Neuronal stem cell (in vitro differentiated cells): ENCODE data around the gene ELMOD1.

Experiments used
- DNase-seq: peaks from one replicate; pipeline ENCODE4 v3.0.0-alpha.2; 2013; ENCODE audit warnings: low spot score
- H2AFZ ChIP-seq: one replicate; pipeline ENCODE4 v1.6.1; 2013; ENCODE audit warnings: mild to moderate bottlenecking, low read length, inconsistent platforms
- H2AK5ac ChIP-seq: 2 replicates; pipeline ENCODE4 v1.6.1; 2013; ENCODE audit warnings: low read depth, mild to moderate bottlenecking, inconsistent platforms, low read length, moderate library complexity, mixed read lengths
- H2BK120ac ChIP-seq: 2 replicates; pipeline ENCODE4 v1.6.1; 2013; ENCODE audit warnings: low read depth, mild to moderate bottlenecking, inconsistent platforms, low read length, moderate library complexity, mixed read lengths
- H2BK12ac ChIP-seq: one replicate; pipeline ENCODE4 v1.6.1; 2013; ENCODE audit warnings: low read length, inconsistent platforms
- H2BK15ac ChIP-seq: 2 replicates; pipeline ENCODE4 v1.6.1; 2013; ENCODE audit warnings: mild to moderate bottlenecking, low read length, inconsistent platforms, mixed read lengths
- H2BK5ac ChIP-seq: one replicate; pipeline ENCODE4 v1.6.1; 2013; ENCODE audit warnings: inconsistent platforms, mild to moderate bottlenecking, low read length, moderate library complexity
- H3K14ac ChIP-seq: one replicate; pipeline ENCODE4 v1.6.1; 2013; ENCODE audit warnings: low read length, inconsistent platforms
- H3K18ac ChIP-seq: 2 replicates; pipeline ENCODE4 v1.6.1; 2013; ENCODE audit warnings: low read length, inconsistent platforms
- H3K23ac ChIP-seq: 2 replicates; pipeline ENCODE4 v1.6.1; 2013; ENCODE audit warnings: low read depth, mild to moderate bottlenecking, mixed read lengths, low read length, inconsistent platforms; ENCODE audit not compliant: poor library complexity
- H3K27ac ChIP-seq: replicated peaks from 3 replicates; pipeline ENCODE4 v1.5.1; 2013; ENCODE audit warnings: low read length, inconsistent platforms
- H3K27me3 ChIP-seq, 3 experiments: 2 replicates each; pipeline ENCODE4 v1.6.1; 2013; ENCODE audit warnings: low read length in 3 of 3, mild to moderate bottlenecking in 2 of 3, inconsistent platforms in 1 of 3, low read depth in 1 of 3, mixed read lengths in 1 of 3, moderate library complexity in 1 of 3; ENCODE audit not compliant: control insufficient read depth in 3 of 3, insufficient read depth in 3 of 3
- H3K36me3 ChIP-seq, 2 donors: replicated peaks in 1 of 2; 2 replicates each; pipeline ENCODE4 v1.6.1; 2013; ENCODE audit warnings: low read length in 2 of 2; ENCODE audit not compliant: control insufficient read depth in 2 of 2, insufficient read depth in 2 of 2
- H3K4ac ChIP-seq: 2 replicates; pipeline ENCODE4 v1.6.1; 2013; ENCODE audit warnings: inconsistent platforms, mild to moderate bottlenecking, low read length, moderate library complexity
- H3K4me1 ChIP-seq, 2 donors: 1 replicate in 1 of 2; 2 replicates in 1 of 2; pipeline ENCODE4 v1.6.1; 2013; ENCODE audit warnings: low read length in 2 of 2, low read depth in 1 of 2; ENCODE audit not compliant: control insufficient read depth in 2 of 2, insufficient read depth in 1 of 2
- H3K4me2 ChIP-seq: one replicate; pipeline ENCODE4 v1.6.1; 2013; ENCODE audit warnings: mild to moderate bottlenecking, low read length, inconsistent platforms; ENCODE audit not compliant: insufficient read depth, poor library complexity, severe bottlenecking
- H3K4me3 ChIP-seq, 2 donors: 2 replicates each; pipeline ENCODE4 v1.5.1; 2013; ENCODE audit warnings: low read length in 2 of 2, mild to moderate bottlenecking in 2 of 2, inconsistent platforms in 1 of 2, moderate library complexity in 1 of 2
- H3K79me1 ChIP-seq: one replicate; pipeline ENCODE4 v1.6.1; 2013; ENCODE audit warnings: low read depth, mild to moderate bottlenecking, inconsistent platforms, low read length, moderate library complexity
- H3K9ac ChIP-seq: one replicate; pipeline ENCODE4 v1.6.1; 2013; ENCODE audit warnings: mild to moderate bottlenecking, low read depth, low read length, inconsistent platforms; ENCODE audit not compliant: poor library complexity
- H3K9me3 ChIP-seq, 2 donors: replicated peaks in 1 of 2; 2 replicates each; pipeline versions ENCODE3 to v1.6.1; 2013; ENCODE audit warnings: low read length in 2 of 2, mild to moderate bottlenecking in 2 of 2, inconsistent platforms in 1 of 2, low read depth in 1 of 2, mixed read lengths in 1 of 2, moderate library complexity in 1 of 2; ENCODE audit not compliant: control insufficient read depth in 2 of 2, insufficient read depth in 1 of 2
- H4K8ac ChIP-seq: one replicate; pipeline ENCODE4 v1.6.1; 2013; ENCODE audit warnings: low read depth, mild to moderate bottlenecking, inconsistent platforms, low read length, moderate library complexity
- H4K91ac ChIP-seq: one replicate; pipeline ENCODE4 v1.6.1; 2013; ENCODE audit warnings: low read length, low read depth, mild to moderate bottlenecking, inconsistent platforms; ENCODE audit not compliant: poor library complexity
- WGBS, 2 donors: extraction: QIAGEN DNeasy Blood & Tissue Kit; methylation state at CpG; one replicate each; pipeline ENCODE4 v1.1.7; 2013; ENCODE audit warnings: missing lambda C conversion rate in 2 of 2, mixed read lengths in 1 of 2; ENCODE audit not compliant: insufficient read length in 2 of 2, insufficient replicate concordance in 1 of 2; ENCODE audit errors: extremely low coverage in 2 of 2; 5-methylcytosine and 5-hydroxymethylcytosine counted together

The ELMOD1 gene

GRCh38 chr11:107583629-107584195, 7.2 kb upstream of the ELMOD1 start:
- Histone ChIP-seq H3K4ac (no peak overlapping the region), H3K9ac (no peak overlapping the region), H2BK15ac (no peak overlapping the region), H4K91ac (no peak overlapping the region), H3K27ac (no peak overlapping the region), H3K4me3 (no peak overlapping the region), H2BK5ac (no peak overlapping the region), H3K18ac (no peak overlapping the region), H3K4me1 (peaks cover 0 to 3% of the 10 kb centered on the region in 2 donors), H3K79me1 (no peaks in the 10 kb centered on the region), H3K36me3 (no peaks in the 10 kb centered on the region), H3K9me3 (peaks cover 0 to 4% of the 10 kb centered on the region in 2 donors), H3K14ac (no peak overlapping the region), H2BK12ac (no peak overlapping the region), H2AK5ac (no peak overlapping the region), H4K8ac (no peak overlapping the region), H3K23ac (no peak overlapping the region), H3K4me2 (no peak overlapping the region), H2BK120ac (no peak overlapping the region), H3K27me3 (peaks cover 0 to 57% (median 0%) of the 10 kb centered on the region in 3 experiments), H2AFZ (no peak overlapping the region)
- DNase-seq = no peak
- WGBS, 2 donors = no CpG with 5 or more reads among the region's 3 CpGs

GRCh38 chr11:107587306-107587979, 3.5 kb upstream of the ELMOD1 start:
- Histone ChIP-seq H3K4me3 (no peak overlapping the region), H4K91ac (no peak overlapping the region), H3K79me1 (no peaks in the 10 kb centered on the region), H3K4ac (no peak overlapping the region), H3K23ac (no peak overlapping the region), H3K27me3 (peaks cover 9 to 81% (median 29%) of the 10 kb centered on the region in 3 experiments), H3K4me1 (peaks cover 6 to 12% of the 10 kb centered on the region in 2 donors), H2BK15ac (no peak overlapping the region), H3K9me3 (peaks cover 2 to 7% of the 10 kb centered on the region in 2 donors), H3K14ac (no peak overlapping the region), H2BK12ac (no peak overlapping the region), H4K8ac (no peak overlapping the region), H2AFZ (no peak overlapping the region), H3K27ac (no peak overlapping the region), H3K18ac (no peak overlapping the region), H2BK120ac (no peak overlapping the region), H2BK5ac (no peak overlapping the region), H3K36me3 (no peaks in the 10 kb centered on the region), H3K4me2 (no peak overlapping the region), H2AK5ac (no peak overlapping the region), H3K9ac (no peak overlapping the region)
- no peak for DNase-seq
- no CpG with 5 or more reads among the region's 5 CpGs for WGBS, 2 donors

- Histone ChIP-seq H3K4me3 (peak overlapping the region; percentile 87 to 89), H3K27me3 (peaks cover 14 to 63% (median 47%) of the 10 kb centered on the region in 3 experiments), H2BK5ac (no peak overlapping the region), H2BK15ac (no peak overlapping the region), H3K27ac (no peak overlapping the region), H3K18ac (no peak overlapping the region), H3K4ac (no peak overlapping the region), H2AFZ (peak overlapping the region; percentile 96), H3K36me3 (no peaks in the 10 kb centered on the region), H2BK120ac (no peak overlapping the region), H3K4me1 (peaks cover 8 to 17% of the 10 kb centered on the region in 2 donors), H3K14ac (peak overlapping the region; percentile 64), H2AK5ac (no peak overlapping the region), H3K79me1 (no peaks in the 10 kb centered on the region), H3K9me3 (peaks cover 2 to 7% of the 10 kb centered on the region in 2 donors), H3K23ac (peak overlapping the region; percentile 67), H2BK12ac (no peak overlapping the region), H3K9ac (peak overlapping the region; percentile 46), H4K91ac (no peak overlapping the region), H4K8ac (no peak overlapping the region), H3K4me2 (peak overlapping the region; percentile 91)
- no CpG with 5 or more reads among the region's 49 CpGs for WGBS, 2 donors
- peak; percentile 29 for DNase-seq
These were observed 657 bp downstream of the ELMOD1 start for GRCh38 chr11:107591378-107592230.

GRCh38 chr11:107592231-107592590, 1.3 kb downstream of the ELMOD1 start:
- Histone ChIP-seq H3K14ac (no peak overlapping the region), H3K27ac (no peak overlapping the region), H3K18ac (no peak overlapping the region), H3K9ac (no peak overlapping the region), H3K79me1 (no peaks in the 10 kb centered on the region), H3K9me3 (peaks cover 2 to 5% of the 10 kb centered on the region in 2 donors), H3K27me3 (peaks cover 14 to 56% (median 47%) of the 10 kb centered on the region in 3 experiments), H4K8ac (no peak overlapping the region), H2BK15ac (no peak overlapping the region), H3K23ac (no peak overlapping the region), H2AFZ (peak overlapping the region; percentile 96), H2BK12ac (no peak overlapping the region), H2BK120ac (no peak overlapping the region), H2BK5ac (no peak overlapping the region), H3K4me3 (peak overlapping the region in 1 of 2 donors; percentile 89), H3K36me3 (no peaks in the 10 kb centered on the region), H3K4me2 (peak overlapping the region; percentile 91), H2AK5ac (no peak overlapping the region), H4K91ac (no peak overlapping the region), H3K4ac (no peak overlapping the region), H3K4me1 (peaks cover 8 to 17% of the 10 kb centered on the region in 2 donors)
- no CpG with 5 or more reads among the region's 6 CpGs for WGBS, 2 donors
- no peak for DNase-seq
